CD14-positive monocyte (primary cell): ENCODE data around the gene CSMD2. TPM values are rescaled to one million over a fixed set of nuclear protein-coding genes. Genes with fewer than 3 reads are reported as not detected.

Source experiments
- DNase-seq, 3 donors: peaks; one replicate each; pipeline ENCODE4 v3.0.0-alpha.2; 2011 to 2022
- H2AFZ ChIP-seq: 2 replicates; pipeline ENCODE4 v1.6.0; 2012; ENCODE audit warnings: mild to moderate bottlenecking, low read depth, low read length, inconsistent platforms; ENCODE audit not compliant: insufficient read depth, poor library complexity, severe bottlenecking
- H3K27ac ChIP-seq, 2 donors: 1 replicate in 1 of 2; 2 replicates in 1 of 2; pipeline ENCODE4 v1.5.1; 2012 to 2013; ENCODE audit warnings: low read length in 2 of 2, control low read depth in 1 of 2, inconsistent platforms in 1 of 2, low read depth in 1 of 2, mild to moderate bottlenecking in 1 of 2
- H3K27me3 ChIP-seq, 2 donors: one replicate each; pipeline versions ENCODE4 v1.6.0 to v1.6.1; 2011 to 2013; ENCODE audit warnings: low read length in 2 of 2; ENCODE audit not compliant: control insufficient read depth in 2 of 2, insufficient read depth in 2 of 2
- H3K36me3 ChIP-seq, 2 donors: replicated peaks in 1 of 2; 1 replicate in 1 of 2; 2 replicates in 1 of 2; pipeline versions ENCODE4 v1.5.1 to v1.6.1; 2012 to 2013; ENCODE audit warnings: low read length in 2 of 2, control low read depth in 1 of 2, inconsistent platforms in 1 of 2, mild to moderate bottlenecking in 1 of 2; ENCODE audit not compliant: insufficient read depth in 2 of 2, control insufficient read depth in 1 of 2
- H3K4me1 ChIP-seq, 2 donors: 1 replicate in 1 of 2; 2 replicates in 1 of 2; pipeline versions ENCODE4 v1.5.1 to v1.6.1; 2012 to 2013; ENCODE audit warnings: low read length in 2 of 2, control low read depth in 1 of 2, inconsistent platforms in 1 of 2, mild to moderate bottlenecking in 1 of 2, moderate library complexity in 1 of 2; ENCODE audit not compliant: insufficient read depth in 2 of 2, control insufficient read depth in 1 of 2
- H3K4me2 ChIP-seq: replicated peaks from 2 replicates; pipeline ENCODE3; 2012; ENCODE audit warnings: low read length, moderate library complexity, mild to moderate bottlenecking; ENCODE audit not compliant: poor library complexity, severe bottlenecking; ENCODE audit errors: extremely low read depth
- H3K4me3 ChIP-seq, 3 experiments: fragments of 200-600 bp in 1 of 3; sonication (generic) in 1 of 3; replicated peaks in 1 of 3; 1 replicate in 2 of 3; 2 replicates in 1 of 3; pipeline ENCODE4 v1.5.1; 2011 to 2013; ENCODE audit warnings: low read length in 3 of 3, mild to moderate bottlenecking in 3 of 3, control low read depth in 2 of 3, low read depth in 2 of 3, inconsistent platforms in 1 of 3, moderate library complexity in 1 of 3
- H3K79me2 ChIP-seq: 2 replicates; pipeline ENCODE4 v1.6.0; 2012; ENCODE audit warnings: mild to moderate bottlenecking, control low read depth, inconsistent platforms, low read length, moderate library complexity; ENCODE audit not compliant: insufficient read depth
- H3K9ac ChIP-seq: 2 replicates; pipeline ENCODE4 v1.6.0; 2017; ENCODE audit warnings: low read length, mild to moderate bottlenecking; ENCODE audit not compliant: insufficient read depth, poor library complexity, severe bottlenecking
- H3K9me3 ChIP-seq, 2 donors: replicated peaks in 1 of 2; 1 replicate in 1 of 2; 2 replicates in 1 of 2; pipeline versions ENCODE4 v1.5.1 to v1.6.1; 2012 to 2013; ENCODE audit warnings: low read length in 2 of 2, control low read depth in 1 of 2; ENCODE audit not compliant: control insufficient read depth in 1 of 2, insufficient read depth in 1 of 2
- H4K20me1 ChIP-seq: 2 replicates; pipeline ENCODE4 v1.6.0; 2012; ENCODE audit warnings: mild to moderate bottlenecking, low read length, control low read depth, moderate library complexity; ENCODE audit not compliant: insufficient read depth
- H3K27ac Mint-ChIP-seq, 7 donors: one replicate each; pipeline ENCODE4 v1.8.0; 2020; ENCODE audit warnings: mild to moderate bottlenecking in 7 of 7, mixed read lengths in 7 of 7, moderate library complexity in 6 of 7, inconsistent platforms in 2 of 7
- H3K27me3 Mint-ChIP-seq, 3 donors: one replicate each; pipeline ENCODE4 v1.8.0; 2021 to 2022; ENCODE audit warnings: low read depth in 3 of 3, mild to moderate bottlenecking in 3 of 3, mixed read lengths in 3 of 3, moderate library complexity in 3 of 3, inconsistent platforms in 1 of 3
- H3K36me3 Mint-ChIP-seq, 2 donors: one replicate each; pipeline ENCODE4 v1.8.0; 2020; ENCODE audit warnings: mixed read lengths in 2 of 2, inconsistent platforms in 1 of 2, mild to moderate bottlenecking in 1 of 2
- H3K4me1 Mint-ChIP-seq: one replicate; pipeline ENCODE4 v1.8.0; 2020; ENCODE audit warnings: mild to moderate bottlenecking, mixed read lengths
- H3K4me3 Mint-ChIP-seq, 2 donors: one replicate each; pipeline ENCODE4 v1.8.0; 2020; ENCODE audit warnings: mild to moderate bottlenecking in 2 of 2, mixed read lengths in 2 of 2, moderate library complexity in 1 of 2
- H3K9me3 Mint-ChIP-seq, 7 donors: one replicate each; pipeline ENCODE4 v1.8.0; 2020 to 2022; ENCODE audit warnings: mixed read lengths in 7 of 7, mild to moderate bottlenecking in 6 of 7, moderate library complexity in 6 of 7, inconsistent platforms in 2 of 7
- CTCF ChIP-seq: fragments of 200-600 bp; IDR thresholded peaks from one replicate; pipeline ENCODE4 v1.8.0; 2022; ENCODE audit warnings: antibody characterized with exemption, mild to moderate bottlenecking
- WGBS: methylation state at CpG from one replicate; pipeline ENCODE4 v1.1.5; 2013; ENCODE audit warnings: missing lambda C conversion rate; ENCODE audit not compliant: insufficient coverage; 5-methylcytosine and 5-hydroxymethylcytosine counted together
- intact Hi-C, 2 donors: fragments of 100-400 bp; cut with micrococcal nuclease; formaldehyde crosslinking; loops; one replicate each; pipeline versions ENCODE4 v1.15.0 to v1.15.1; 2023
- polyA plus RNA-seq, 3 donors: library from polyadenylated mRNA; depleted of rRNA in 1 of 3; unstranded in 2 of 3; stranded (reverse) in 1 of 3; fragments of 300-500 nt in 2 of 3; fragments of >200 nt in 1 of 3; fragmentation: Illumina TruSeq in 2 of 3; gene quantifications; 1 replicate in 2 of 3; 2 replicates in 1 of 3; pipeline ENCODE4 v1.2.3, GENCODE V29; 2012 to 2021

The CSMD2 gene
- polyA plus RNA-seq, 3 donors, result 0.04 TPM; not detected in 2

- Histone ChIP-seq H3K9me3 (peaks cover 9 to 14% of the 10 kb centered on the region in 2 donors), H3K36me3 (no peaks in the 10 kb centered on the region), H3K27ac (no peak overlapping the region), H3K79me2 (no peaks in the 10 kb centered on the region), H2AFZ (no peak overlapping the region), H3K4me1 (no peaks in the 10 kb centered on the region), H4K20me1 (no peaks in the 10 kb centered on the region), H3K4me2 (no peak overlapping the region), H3K27me3 (no peaks in the 10 kb centered on the region), H3K9ac (no peak overlapping the region), H3K4me3 (no peak overlapping the region)
- TF ChIP-seq CTCF, result no peak
- H3K27ac Mint-ChIP-seq, result no peak overlapping the region
- no peaks in the 10 kb centered on the region for H3K4me1 Mint-ChIP-seq
- peaks cover 3 to 8% (median 3%) of the 10 kb centered on the region in 3 donors for H3K27me3 Mint-ChIP-seq
- no peaks in the 10 kb centered on the region for H3K36me3 Mint-ChIP-seq
- intact Hi-C loops, result no loop called here
- peaks cover 0 to 11% (median 0%) of the 10 kb centered on the region in 7 donors for H3K9me3 Mint-ChIP-seq
- no CpG with 5 or more reads among the region's 2 CpGs for WGBS
- no peak for DNase-seq
- no peak overlapping the region for H3K4me3 Mint-ChIP-seq
Observed at GRCh38 chr1:34053660-34054059, 111.4 kb downstream of the CSMD2 start.

- Histone ChIP-seq H2AFZ (no peak overlapping the region), H3K4me2 (no peak overlapping the region), H4K20me1 (no peaks in the 10 kb centered on the region), H3K27me3 (no peaks in the 10 kb centered on the region), H3K4me3 (no peak overlapping the region), H3K36me3 (no peaks in the 10 kb centered on the region), H3K4me1 (no peaks in the 10 kb centered on the region), H3K27ac (no peak overlapping the region), H3K9me3 (peaks cover 9 to 14% of the 10 kb centered on the region in 2 donors), H3K79me2 (no peaks in the 10 kb centered on the region), H3K9ac (no peak overlapping the region)
- no peaks in the 10 kb centered on the region for H3K4me1 Mint-ChIP-seq
- no peaks in the 10 kb centered on the region for H3K36me3 Mint-ChIP-seq
- intact Hi-C loops, result no loop called here
- peaks cover 0 to 11% (median 0%) of the 10 kb centered on the region in 7 donors for H3K9me3 Mint-ChIP-seq
- WGBS, result 91% methylated on average over 6 of the region's 6 CpGs
- no peak overlapping the region for H3K4me3 Mint-ChIP-seq
- H3K27ac Mint-ChIP-seq, result no peak overlapping the region
- DNase-seq, result no peak
- peaks cover 2 to 4% (median 3%) of the 10 kb centered on the region in 3 donors for H3K27me3 Mint-ChIP-seq
- no peak for TF ChIP-seq CTCF
Observed at GRCh38 chr1:34052565-34052964, 112.5 kb downstream of the CSMD2 start.
